Right renal pelvis (tissue), 4 donors: ENCODE results near the gene NRIP2. TPM values are rescaled to one million over a fixed set of nuclear protein-coding genes. Genes with fewer than 3 reads are reported as not detected.

Source experiments
- DNase-seq, 4 donors: peaks; one replicate each; pipeline ENCODE4 v3.0.0-alpha.2; 2013; ENCODE audit warnings: low read depth in 4 of 4, low spot score in 3 of 4, missing footprints in 1 of 4
- polyA plus RNA-seq, 4 donors: library from polyadenylated mRNA; unstranded; fragments of 120-200 nt; gene quantifications; one replicate each; pipeline ENCODE4 v1.2.1, GENCODE V29; 2013; ENCODE audit not compliant: insufficient read length in 4 of 4

Gene NRIP2
- polyA plus RNA-seq, 4 donors, result 33.4 to 40.0 (median 34.4) TPM

DNA sequence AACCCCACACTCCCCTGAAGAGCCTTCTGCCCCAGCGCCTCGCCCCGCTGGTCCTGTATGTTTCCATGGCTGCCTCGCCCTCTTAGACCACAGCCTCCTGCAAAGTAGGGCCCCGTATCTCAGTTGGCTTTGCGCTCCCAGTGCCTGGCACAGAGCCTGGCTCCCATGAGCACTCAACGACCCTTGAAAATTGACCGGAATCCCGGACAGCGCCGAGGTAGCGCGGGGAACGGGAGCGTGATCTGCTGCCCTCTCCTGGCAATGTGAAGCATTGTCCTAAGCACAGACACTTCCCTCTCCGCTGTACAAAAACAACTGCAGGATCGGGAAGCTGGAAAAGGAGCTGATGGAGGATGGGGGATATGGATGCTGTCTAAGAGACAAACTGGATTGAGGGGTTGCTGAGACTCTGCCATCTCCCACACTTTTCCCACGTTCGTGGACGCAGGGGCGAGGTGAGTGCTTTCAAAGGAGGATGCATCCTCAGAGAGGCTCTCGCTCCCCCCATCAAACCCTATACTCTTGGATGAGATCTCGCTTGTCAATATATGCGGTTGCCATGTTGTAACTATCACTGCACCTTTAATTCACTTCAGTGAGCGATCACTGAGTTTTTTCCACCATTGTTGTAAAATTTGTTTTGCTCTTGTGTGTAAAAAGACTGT lies 50.8 kb downstream of the NRIP2 start:
- peak in 2 of 4 donors; percentile 40 to 66 for DNase-seq

DNA sequence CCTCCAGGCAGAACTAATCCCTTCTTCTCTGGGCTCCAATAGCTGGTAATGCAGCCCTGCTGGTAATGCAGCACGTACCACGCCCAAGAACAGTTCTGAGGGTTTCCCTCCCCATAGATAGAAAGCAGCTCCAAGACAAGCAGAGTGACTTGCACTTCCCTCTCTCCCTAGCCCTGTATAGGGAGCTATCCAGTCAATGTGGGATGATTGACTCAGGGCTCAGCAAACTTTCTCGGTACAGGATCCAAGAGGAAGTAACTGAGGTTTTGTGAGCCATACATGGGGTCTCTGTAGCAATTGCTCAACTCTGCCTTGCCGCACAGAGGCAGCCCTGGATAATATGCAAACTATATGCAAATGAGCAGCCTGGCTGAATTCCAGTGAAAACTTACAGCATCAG lies 55.6 kb downstream of the NRIP2 start:
- DNase-seq, result no peak

DNA sequence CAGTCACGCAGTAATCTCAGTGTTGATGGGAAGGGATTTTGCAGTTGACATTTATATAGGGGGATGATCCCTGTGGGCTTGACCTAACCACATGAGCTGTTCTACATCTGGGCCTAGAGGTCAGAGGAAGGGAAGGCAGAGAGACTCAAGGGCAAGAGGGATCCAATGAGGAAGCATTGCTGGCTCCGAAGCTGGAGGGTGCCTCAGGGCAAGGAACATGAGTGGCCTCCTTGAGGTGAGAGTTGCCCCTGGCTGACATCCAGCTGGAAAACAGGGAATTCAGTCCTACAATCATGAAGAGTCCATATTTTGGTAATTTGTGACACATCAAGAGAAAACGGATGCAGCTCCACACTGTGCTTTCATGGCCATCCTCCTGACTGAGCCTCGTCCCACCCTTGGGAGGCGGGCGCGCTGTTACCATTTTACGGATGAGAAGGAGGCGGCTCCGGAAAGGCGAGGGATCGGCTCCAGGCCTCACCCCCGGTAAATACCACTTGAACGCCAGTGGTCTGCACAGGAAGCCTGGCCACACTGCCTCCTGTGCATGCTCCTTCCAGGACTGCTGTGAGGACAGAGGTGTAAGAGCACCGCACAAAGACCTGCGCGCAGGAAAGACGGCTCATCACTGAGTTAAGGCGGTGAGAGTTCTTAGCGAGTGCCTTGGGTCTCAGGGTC lies 58.6 kb downstream of the NRIP2 start:
- DNase-seq, result no peak

DNA sequence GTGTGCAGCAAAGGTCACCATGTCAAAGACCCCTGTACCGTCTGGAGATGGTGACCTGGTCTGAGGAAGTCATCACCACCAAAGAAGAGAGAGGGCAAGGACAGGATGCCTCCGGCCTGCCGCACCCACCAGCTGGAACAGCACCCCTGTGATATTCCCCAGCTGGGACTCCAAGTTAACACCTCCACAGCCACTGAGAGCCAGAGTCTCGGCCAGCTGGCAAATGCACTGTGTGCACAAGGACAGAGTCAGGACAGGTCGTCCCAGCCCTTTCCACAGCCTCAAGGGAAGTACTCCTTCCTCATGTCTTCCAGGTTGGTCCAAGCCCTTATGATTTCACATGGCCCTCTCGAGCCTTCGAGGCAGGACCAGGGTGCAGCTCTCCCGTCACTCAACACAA lies 59.4 kb downstream of the NRIP2 start:
- DNase-seq, result no peak

Other genes with a start within 250 kb of the NRIP2 start
- gene FKBP4, start 40.1 kb downstream of the NRIP2 start, polyA plus RNA-seq, result 100 to 1,000 TPM; 132 to 164 (median 142) TPM
- gene ITFG2, start 22.4 kb downstream of the NRIP2 start, polyA plus RNA-seq, result 10 to 100 TPM; 55.2 to 60.4 (median 60.1) TPM
- under 1 TPM; 0.40 to 0.80 (median 0.64) TPM for gene TEX52, start 22.0 kb upstream of the NRIP2 start, polyA plus RNA-seq
- 10 to 100 TPM; 26.6 to 31.3 (median 29.8) TPM for gene FOXM1, start 42.1 kb upstream of the NRIP2 start, polyA plus RNA-seq
- gene RHNO1, start 42.2 kb upstream of the NRIP2 start, polyA plus RNA-seq, result 10 to 100 TPM; 42.6 to 53.6 (median 44.0) TPM
- 10 to 100 TPM; 31.1 to 39.4 (median 36.4) TPM for gene TULP3, start 55.9 kb upstream of the NRIP2 start, polyA plus RNA-seq
- gene TEAD4, start 124.4 kb upstream of the NRIP2 start, polyA plus RNA-seq, result 10 to 100 TPM; 16.9 to 23.7 (median 18.7) TPM
- gene TSPAN9, start 242.3 kb upstream of the NRIP2 start, polyA plus RNA-seq, result 100 to 1,000 TPM in 1 of 4 donors, 10 to 100 TPM in 3; 90.1 to 101 (median 97.8) TPM